WI38 (cell line): ENCODE results near the gene PFKFB4.
A peak's percentile ranks its signal among the peaks of the same experiment; 100 is the strongest.

ENCODE experiments used
- H3K4me3 ChIP-seq: 2 replicates; pipeline ENCODE4 v1.5.1; 2011; ENCODE audit warnings: low read depth, mild to moderate bottlenecking, control low read depth, low read length
- CTCF ChIP-seq: IDR thresholded peaks from 2 replicates; pipeline ENCODE4 v1.5.1; 2012; ENCODE audit warnings: low read depth, mild to moderate bottlenecking, control low read depth, low read length

Gene PFKFB4

GRCh38 chr3:48556796-48557626 is at the start of gene PFKFB4:
PFKFB4 (minus strand) TSS chr3:48556803; CDS start chr3:48556777, 26 bp downstream.
- no peak for TF ChIP-seq CTCF
- H3K4me3 ChIP-seq: peak within 1 kb of the TSS; percentile 67

- TF ChIP-seq CTCF: no peak
- H3K4me3 ChIP-seq: no peak overlapping the region
Measured at GRCh38 chr3:48601622-48601994, 45.0 kb upstream of the PFKFB4 start.

GRCh38 chr3:48600711-48601621 is 44.4 kb upstream of the PFKFB4 start:
- no peak for TF ChIP-seq CTCF
- no peak overlapping the region for H3K4me3 ChIP-seq

- TF ChIP-seq CTCF: no peak
- H3K4me3 ChIP-seq: no peak overlapping the region
Measured at GRCh38 chr3:48599509-48600285, 43.1 kb upstream of the PFKFB4 start.

GRCh38 chr3:48599077-48599501 is 42.5 kb upstream of the PFKFB4 start:
- H3K4me3 ChIP-seq: peak overlapping the region; percentile 29
- no peak for TF ChIP-seq CTCF

GRCh38 chr3:48598323-48599076 is 41.9 kb upstream of the PFKFB4 start:
- peak overlapping the region; percentile 29 for H3K4me3 ChIP-seq
- no peak for TF ChIP-seq CTCF
